ENCODE data around the gene FAM177A1.
"Not testable (repeated sequence)": the region's sequence is repeated elsewhere in the genome, so short reads cannot be mapped to it uniquely, and the experiment has no call there.

Gene FAM177A1

GRCh38 chr14:35083530-35084150 lies 37.6 kb downstream of the FAM177A1 start:
- Histone ChIP-seq H3K9ac (ENCODE audit: low read depth, low read length) (no peak overlapping the region), H3K9me3 (ENCODE audit: control insufficient read depth, insufficient read depth, low read length) (no peaks in the 10 kb centered on the region), H3K36me3 (ENCODE audit: insufficient read depth, low read length) (no peaks in the 10 kb centered on the region; the same call in 1 of the 2 replicates), H3K4me1 (ENCODE audit: insufficient read depth, low read length) (no peaks in the 10 kb centered on the region)

GRCh38 chr14:35085441-35085840 lies 39.4 kb downstream of the FAM177A1 start:
- Histone ChIP-seq H3K4me1 (ENCODE audit: insufficient read depth, low read length) (no peaks in the 10 kb centered on the region), H3K9me3 (ENCODE audit: control insufficient read depth, insufficient read depth, low read length) (no peaks in the 10 kb centered on the region; the same call in 1 of the 2 replicates), H3K36me3 (ENCODE audit: insufficient read depth, low read length) (no peaks in the 10 kb centered on the region; the same call in 1 of the 2 replicates), H3K9ac (ENCODE audit: low read depth, low read length) (no peak overlapping the region)

- H3K4me1 ChIP-seq (ENCODE audit: insufficient read depth, low read length): no peaks in the 10 kb centered on the region
- no peaks in the 10 kb centered on the region; the same call in 1 of the 2 replicates for H3K9me3 ChIP-seq (ENCODE audit: control insufficient read depth, insufficient read depth, low read length)
- H3K9ac ChIP-seq (ENCODE audit: low read depth, low read length): no peak overlapping the region
- H3K36me3 ChIP-seq (ENCODE audit: insufficient read depth, low read length): no peaks in the 10 kb centered on the region; the same call in 1 of the 2 replicates
These were observed 42.4 kb downstream of the FAM177A1 start for GRCh38 chr14:35088514-35088913.

GRCh38 chr14:35094645-35095044 lies 48.6 kb downstream of the FAM177A1 start:
- H3K4me1 ChIP-seq (ENCODE audit: insufficient read depth, low read length); H3K9ac ChIP-seq (ENCODE audit: low read depth, low read length); H3K9me3 ChIP-seq (ENCODE audit: control insufficient read depth, insufficient read depth, low read length); H3K36me3 ChIP-seq (ENCODE audit: insufficient read depth, low read length): not testable (repeated sequence)

- Histone ChIP-seq H3K36me3 (ENCODE audit: insufficient read depth, low read length) (0 out of 2 replicates have a peak, but pooled peaks cover 8% of the 10 kb centered on the region), H3K9ac (ENCODE audit: low read depth, low read length) (no peak overlapping the region), H3K4me1 (ENCODE audit: insufficient read depth, low read length) (no peaks in the 10 kb centered on the region), H3K9me3 (ENCODE audit: control insufficient read depth, insufficient read depth, low read length) (no peaks in the 10 kb centered on the region; the same call in 1 of the 2 replicates)
These were observed 61.8 kb downstream of the FAM177A1 start for GRCh38 chr14:35107866-35108265.

GRCh38 chr14:35112641-35113040 lies 66.6 kb downstream of the FAM177A1 start:
- Histone ChIP-seq H3K9ac (ENCODE audit: low read depth, low read length) (no peak overlapping the region), H3K36me3 (ENCODE audit: insufficient read depth, low read length) (0 out of 2 replicates have a peak, but pooled peaks cover 8% of the 10 kb centered on the region), H3K4me1 (ENCODE audit: insufficient read depth, low read length) (no peaks in the 10 kb centered on the region), H3K9me3 (ENCODE audit: control insufficient read depth, insufficient read depth, low read length) (no peaks in the 10 kb centered on the region; the same call in 1 of the 2 replicates)

GRCh38 chr14:35113308-35113950 lies 67.4 kb downstream of the FAM177A1 start:
- H3K36me3 ChIP-seq (ENCODE audit: insufficient read depth, low read length): 0 out of 2 replicates have a peak, but pooled peaks cover 8% of the 10 kb centered on the region
- no peaks in the 10 kb centered on the region for H3K4me1 ChIP-seq (ENCODE audit: insufficient read depth, low read length)
- no peaks in the 10 kb centered on the region; the same call in 1 of the 2 replicates for H3K9me3 ChIP-seq (ENCODE audit: control insufficient read depth, insufficient read depth, low read length)
- no peak overlapping the region for H3K9ac ChIP-seq (ENCODE audit: low read depth, low read length)

GRCh38 chr14:35114036-35114435 lies 68.0 kb downstream of the FAM177A1 start:
- Histone ChIP-seq H3K9ac (ENCODE audit: low read depth, low read length) (no peak overlapping the region), H3K36me3 (ENCODE audit: insufficient read depth, low read length) (0 out of 2 replicates have a peak, but pooled peaks cover 8% of the 10 kb centered on the region), H3K4me1 (ENCODE audit: insufficient read depth, low read length) (no peaks in the 10 kb centered on the region), H3K9me3 (ENCODE audit: control insufficient read depth, insufficient read depth, low read length) (no peaks in the 10 kb centered on the region; the same call in 1 of the 2 replicates)

GRCh38 chr14:35116242-35116641 lies 70.2 kb downstream of the FAM177A1 start:
- Histone ChIP-seq H3K36me3 (ENCODE audit: insufficient read depth, low read length) (0 out of 2 replicates have a peak, but pooled peaks cover 3% of the 10 kb centered on the region), H3K9me3 (ENCODE audit: control insufficient read depth, insufficient read depth, low read length) (no peaks in the 10 kb centered on the region; the same call in 1 of the 2 replicates), H3K9ac (ENCODE audit: low read depth, low read length) (no peak overlapping the region), H3K4me1 (ENCODE audit: insufficient read depth, low read length) (0 out of 2 replicates have a peak, but pooled peaks cover 4% of the 10 kb centered on the region)

- H3K36me3 ChIP-seq (ENCODE audit: insufficient read depth, low read length): no peaks in the 10 kb centered on the region
- H3K4me1 ChIP-seq (ENCODE audit: insufficient read depth, low read length): 0 out of 2 replicates have a peak, but pooled peaks cover 4% of the 10 kb centered on the region
- H3K9ac ChIP-seq (ENCODE audit: low read depth, low read length): no peak overlapping the region
- no peaks in the 10 kb centered on the region for H3K9me3 ChIP-seq (ENCODE audit: control insufficient read depth, insufficient read depth, low read length)
These were observed 71.0 kb downstream of the FAM177A1 start for GRCh38 chr14:35117112-35117511.

- H3K4me1 ChIP-seq (ENCODE audit: insufficient read depth, low read length): peaks cover 8% of the 10 kb centered on the region; the same call in 1 of the 2 replicates
- no peaks in the 10 kb centered on the region for H3K36me3 ChIP-seq (ENCODE audit: insufficient read depth, low read length)
- H3K9ac ChIP-seq (ENCODE audit: low read depth, low read length): peak overlapping the region; percentile 95
- no peaks in the 10 kb centered on the region for H3K9me3 ChIP-seq (ENCODE audit: control insufficient read depth, insufficient read depth, low read length)
These were observed 75.2 kb downstream of the FAM177A1 start for GRCh38 chr14:35121026-35121886.

GRCh38 chr14:35121887-35122695 lies 76.0 kb downstream of the FAM177A1 start, which contains the start of the genes PPP2R3C and PRORP:
Gene PPP2R3C, minus strand, starts transcription at chr14:35121990. Its CDS starts 31 bp downstream, at chr14:35121959.
Gene PRORP, plus strand, starts transcription at chr14:35122552. Its CDS starts 694 bp downstream, at chr14:35123246.
- H3K4me1 ChIP-seq (ENCODE audit: insufficient read depth, low read length): peaks cover 8% of the 10 kb centered on the region; the same call in 1 of the 2 replicates

GRCh38 chr14:35122696-35123387 lies 76.8 kb downstream of the FAM177A1 start:
- Histone ChIP-seq H3K36me3 (ENCODE audit: insufficient read depth, low read length) (no peaks in the 10 kb centered on the region), H3K9me3 (ENCODE audit: control insufficient read depth, insufficient read depth, low read length) (no peaks in the 10 kb centered on the region), H3K9ac (ENCODE audit: low read depth, low read length) (peak overlapping the region; percentile 95), H3K4me1 (ENCODE audit: insufficient read depth, low read length) (peaks cover 8% of the 10 kb centered on the region; the same call in 1 of the 2 replicates)

More at GRCh38 chr14:35121887-35122695, 76.0 kb downstream of the FAM177A1 start, which contains the start of the genes PPP2R3C and PRORP:
- Histone ChIP-seq H3K36me3 (ENCODE audit: insufficient read depth, low read length) (no peaks in the 10 kb centered on the region), H3K9ac (ENCODE audit: low read depth, low read length) (peak within 1 kb of the TSS; percentile 95), H3K9me3 (ENCODE audit: control insufficient read depth, insufficient read depth, low read length) (no peaks in the 10 kb centered on the region)

All from ES-I3 (cell line).